Mesenteric fat pad (tissue), 1 donor: ENCODE measurements around the gene PRRX1. TPM values are rescaled to one million over a fixed set of nuclear protein-coding genes. Genes with fewer than 3 reads are reported as not detected.

Experiments used
- DNase-seq: peaks from one replicate; pipeline ENCODE4 v3.0.0-alpha.2; 2020; ENCODE audit warnings: low spot score
- long read RNA-seq: library from polyadenylated mRNA; unstranded; transcript quantifications from one replicate; pipeline ENCODE4 v2.0.0, GENCODE V29; 2020
- total RNA-seq: library from RNA; stranded (reverse); fragmentation: NEBNext Ultra II Directional; extraction: Animal tissue kit (Norgen Biotek cat#: 25700); gene quantifications from one replicate; pipeline ENCODE4 v1.2.1, GENCODE V29; 2021
- donor health status: DM: yes; HTN: yes; CAD: no.

Gene PRRX1
- total RNA-seq: 46.2 TPM
- long read RNA-seq, full-length matches to known transcripts: 4 of 16 reads
- long read RNA-seq, partial matches to known transcripts: 1 of 16 reads
- long read RNA-seq, other reads (novel, unspliced or antisense): 11 of 16 reads

- DNase-seq: no peak
Measured at GRCh38 chr1:170664093-170664827, at the start of gene PRRX1. PRRX1 (plus strand) TSS chr1:170664131; CDS start chr1:170664219, 88 bp downstream.

DNA sequence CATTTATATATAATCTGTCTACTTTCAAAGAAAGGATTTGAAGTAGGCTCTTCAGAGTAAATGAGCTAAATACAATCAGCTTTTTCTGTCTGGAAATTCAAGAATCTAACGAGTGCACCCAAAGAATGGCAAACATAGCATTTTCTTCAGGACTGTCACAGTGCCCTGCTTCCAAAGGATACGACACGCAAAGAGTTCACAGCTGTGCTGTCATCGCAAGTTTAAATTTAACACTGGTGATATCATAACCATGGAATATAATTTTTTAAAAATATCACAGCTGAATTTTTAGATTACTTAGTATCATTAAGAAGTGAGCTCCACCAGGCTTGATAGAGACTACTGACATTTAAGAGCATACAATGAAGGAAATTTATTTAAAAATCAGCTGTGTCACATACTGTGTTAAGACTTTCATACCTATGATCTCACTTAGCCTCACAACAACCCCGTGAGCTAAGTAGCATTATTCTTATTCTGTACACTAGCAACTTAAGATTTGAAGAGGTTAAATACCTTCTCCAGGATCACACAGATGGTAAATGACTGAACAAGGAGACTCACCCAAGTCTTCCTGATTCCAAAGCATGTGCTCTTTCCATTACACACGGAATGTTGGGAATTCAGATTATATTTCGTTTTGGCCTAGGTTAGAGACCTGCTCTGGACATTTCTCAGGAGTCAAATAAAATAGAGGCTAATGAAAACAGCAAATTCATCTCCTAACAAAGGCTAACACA lies 46.2 kb upstream of the PRRX1 start:
- DNase-seq: no peak

DNA sequence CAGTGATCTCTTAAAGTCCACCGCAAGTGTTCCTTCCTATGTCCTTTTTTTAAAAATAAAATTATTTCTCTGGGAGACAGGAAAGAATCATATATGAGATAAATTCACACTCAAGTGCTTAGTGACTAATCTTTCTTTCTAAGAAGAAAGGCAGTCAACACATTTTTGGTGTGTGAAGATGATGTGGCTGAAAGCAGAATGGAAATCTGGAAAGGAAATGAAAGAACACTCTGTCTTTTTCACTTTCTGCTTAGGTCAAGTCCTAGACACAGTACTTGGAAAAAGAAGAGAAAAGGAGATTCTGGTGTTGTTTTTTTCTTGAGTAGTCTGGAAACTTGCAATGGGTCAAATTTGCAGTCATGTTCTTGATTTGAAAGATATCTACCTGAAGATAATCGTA lies 45.5 kb upstream of the PRRX1 start:
- DNase-seq: no peak

DNA sequence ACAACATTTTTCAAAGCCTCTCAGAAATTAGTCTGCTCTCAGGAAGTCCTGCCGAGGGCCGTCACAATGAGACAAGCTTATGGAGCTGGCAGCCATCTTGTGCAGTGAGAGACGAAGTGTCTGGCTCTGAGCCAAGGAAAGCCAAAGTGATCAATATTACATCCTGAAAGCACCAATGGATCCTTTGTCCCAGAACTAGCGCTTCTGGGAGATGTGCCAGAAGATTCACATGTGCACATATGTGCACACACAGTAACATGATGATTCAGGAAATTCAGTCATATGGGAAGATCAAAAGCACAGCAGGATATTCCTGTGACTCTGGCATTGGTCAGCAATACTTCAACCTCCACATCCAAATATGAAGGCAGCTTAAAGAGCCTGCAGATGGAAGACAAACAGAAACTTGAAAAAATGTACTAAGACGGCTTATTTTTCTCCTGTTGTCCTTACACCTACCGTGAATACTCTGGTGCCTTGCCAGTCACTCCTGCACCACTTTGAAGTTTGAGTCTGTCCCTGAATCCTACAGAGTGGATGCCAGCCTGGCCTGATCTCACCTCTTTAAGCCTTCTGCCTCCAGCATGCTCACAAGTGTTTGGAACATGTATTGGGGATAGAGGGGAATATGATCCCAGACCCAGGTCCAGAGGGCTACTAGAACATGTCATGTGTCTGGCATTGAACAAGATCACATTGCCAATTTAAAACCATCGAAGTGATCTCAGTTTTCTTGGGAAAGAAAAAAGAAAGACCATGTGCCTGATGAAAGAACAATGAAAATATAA lies 44.5 kb upstream of the PRRX1 start:
- DNase-seq: no peak

GRCh38 chr1:170620164-170620563 lies 43.8 kb upstream of the PRRX1 start:
- no peak for DNase-seq

DNA sequence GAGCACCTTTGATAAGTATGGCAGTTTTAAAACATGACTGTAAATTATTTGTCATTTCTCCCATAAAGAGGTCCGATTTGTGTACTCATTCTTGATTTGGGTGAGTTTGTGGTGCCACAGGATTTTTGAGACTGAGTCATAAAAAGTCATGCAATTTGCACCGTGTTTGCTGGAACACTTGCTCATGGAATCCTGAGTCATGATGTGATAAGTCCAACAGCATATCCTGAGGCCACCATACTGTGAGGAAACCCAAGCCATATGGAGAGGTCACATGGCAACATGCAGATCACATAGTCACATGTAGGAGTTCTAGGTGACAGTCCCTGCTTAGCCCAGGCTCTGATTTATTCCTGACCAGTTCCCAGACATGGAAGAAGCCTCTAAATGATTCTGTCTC lies 40.8 kb upstream of the PRRX1 start:
- DNase-seq: no peak

DNA sequence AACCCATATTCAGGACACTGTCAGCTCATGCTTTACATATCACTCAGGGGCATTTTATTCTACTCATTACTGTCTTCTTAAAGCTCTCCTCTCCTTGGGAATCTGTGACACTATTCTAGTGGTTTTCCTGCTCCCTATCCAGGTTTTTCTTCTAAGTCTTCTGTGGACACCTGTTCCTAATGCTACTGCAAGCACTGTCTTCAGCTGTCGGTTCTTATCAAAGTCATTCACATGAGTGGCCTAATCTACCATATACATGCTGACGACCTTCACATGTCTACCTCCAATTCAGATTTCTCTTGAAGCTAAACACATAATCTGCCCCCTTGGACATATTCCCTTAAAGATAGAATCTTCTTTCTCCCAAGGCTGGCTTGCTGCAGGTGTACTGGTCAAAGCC lies 39.8 kb upstream of the PRRX1 start:
- DNase-seq: no peak

- no peak for DNase-seq
Measured at GRCh38 chr1:170630977-170631376, 33.0 kb upstream of the PRRX1 start.

DNA sequence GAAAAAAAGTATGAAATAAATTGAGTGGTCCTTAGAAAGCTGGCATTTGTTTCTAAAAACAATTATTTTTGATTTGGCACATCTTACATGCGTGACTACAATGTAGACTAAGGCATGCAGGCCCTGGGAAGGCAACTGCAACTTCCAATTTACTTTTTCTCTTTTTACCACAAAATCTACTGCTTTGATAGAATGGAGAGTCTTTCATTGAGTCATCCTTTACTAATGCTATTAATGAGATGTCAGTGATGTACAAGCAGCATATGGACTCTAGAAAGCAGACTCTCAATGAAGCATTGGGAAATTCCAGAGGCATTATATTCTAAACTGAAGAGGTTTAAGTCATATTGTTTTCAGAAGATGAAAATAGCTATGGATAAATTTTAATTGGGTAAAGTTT lies 29.6 kb upstream of the PRRX1 start:
- DNase-seq: no peak

DNA sequence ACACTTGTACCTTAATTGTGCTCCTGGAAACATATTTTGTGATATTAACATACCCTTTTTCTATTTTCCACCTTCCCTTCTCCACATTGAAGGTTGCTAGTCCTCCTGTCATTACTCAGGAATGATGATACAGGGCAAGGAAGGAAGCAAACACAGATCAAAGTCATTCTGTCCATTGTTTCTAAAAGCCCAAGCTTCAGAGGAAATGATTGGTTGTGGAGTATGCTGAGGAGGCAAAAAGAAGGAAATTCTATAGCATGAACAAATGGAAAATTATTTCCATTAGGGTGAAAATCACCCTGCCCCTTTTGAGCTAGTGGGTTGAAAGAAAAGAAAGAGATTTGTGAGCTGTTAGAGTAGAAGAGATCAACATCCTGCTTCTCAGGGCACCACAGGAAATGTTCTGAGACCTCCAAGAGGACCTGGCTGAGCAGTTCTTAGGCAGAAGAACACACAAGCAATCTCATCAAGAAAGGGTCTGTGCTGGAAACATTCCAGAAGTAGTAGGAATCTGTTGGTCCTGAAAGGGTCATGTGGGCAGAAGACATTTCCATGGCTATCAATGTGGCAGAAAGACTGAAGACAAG lies 29.0 kb upstream of the PRRX1 start:
- no peak for DNase-seq

DNA sequence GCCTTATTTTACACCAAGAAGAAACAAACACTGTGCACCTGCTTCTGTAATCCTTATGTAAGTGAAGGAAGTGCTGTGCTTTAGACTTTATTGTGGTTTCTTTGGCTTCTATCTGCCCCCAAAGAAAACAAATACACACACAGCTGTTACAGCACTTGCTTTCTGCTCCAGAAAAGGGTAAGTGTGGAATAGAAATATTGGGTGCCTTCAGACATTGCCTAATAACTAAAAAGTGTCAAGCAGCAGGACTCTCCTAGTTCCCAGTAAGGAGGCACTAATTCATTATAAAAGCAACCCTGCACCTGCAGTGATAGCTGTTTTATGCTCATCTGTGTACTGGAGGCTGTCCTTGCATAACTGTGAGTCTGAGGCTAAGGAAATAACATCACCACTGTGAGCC lies 23.4 kb upstream of the PRRX1 start:
- no peak for DNase-seq

GRCh38 chr1:170657275-170657853 lies 6.6 kb upstream of the PRRX1 start:
- no peak for DNase-seq

GRCh38 chr1:170659399-170660035 lies 4.4 kb upstream of the PRRX1 start:
- no peak for DNase-seq

DNA sequence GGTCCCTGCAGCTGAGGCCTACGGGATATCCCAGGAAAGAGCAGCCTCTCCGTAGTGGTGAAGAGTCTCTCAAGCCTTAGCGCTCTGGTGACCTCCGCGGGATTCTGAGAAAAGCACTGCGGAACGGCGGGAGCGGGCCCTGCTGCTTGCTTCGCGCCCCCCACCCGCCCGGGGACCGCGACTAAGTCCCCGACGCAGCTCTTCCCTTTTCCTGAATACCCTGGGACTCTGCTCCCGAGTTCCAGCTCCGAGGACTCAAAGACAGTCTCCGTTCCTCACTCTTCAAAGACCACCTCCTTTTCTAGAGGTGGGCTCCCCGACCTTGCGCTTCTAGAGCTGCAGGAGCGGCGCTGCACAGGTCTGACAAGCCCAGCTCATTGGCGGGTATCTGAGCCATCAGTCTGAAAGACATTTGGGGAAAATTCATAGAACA lies 3.6 kb upstream of the PRRX1 start:
- no peak for DNase-seq

- DNase-seq: no peak
Measured at GRCh38 chr1:170660871-170661645, 2.9 kb upstream of the PRRX1 start.

DNA sequence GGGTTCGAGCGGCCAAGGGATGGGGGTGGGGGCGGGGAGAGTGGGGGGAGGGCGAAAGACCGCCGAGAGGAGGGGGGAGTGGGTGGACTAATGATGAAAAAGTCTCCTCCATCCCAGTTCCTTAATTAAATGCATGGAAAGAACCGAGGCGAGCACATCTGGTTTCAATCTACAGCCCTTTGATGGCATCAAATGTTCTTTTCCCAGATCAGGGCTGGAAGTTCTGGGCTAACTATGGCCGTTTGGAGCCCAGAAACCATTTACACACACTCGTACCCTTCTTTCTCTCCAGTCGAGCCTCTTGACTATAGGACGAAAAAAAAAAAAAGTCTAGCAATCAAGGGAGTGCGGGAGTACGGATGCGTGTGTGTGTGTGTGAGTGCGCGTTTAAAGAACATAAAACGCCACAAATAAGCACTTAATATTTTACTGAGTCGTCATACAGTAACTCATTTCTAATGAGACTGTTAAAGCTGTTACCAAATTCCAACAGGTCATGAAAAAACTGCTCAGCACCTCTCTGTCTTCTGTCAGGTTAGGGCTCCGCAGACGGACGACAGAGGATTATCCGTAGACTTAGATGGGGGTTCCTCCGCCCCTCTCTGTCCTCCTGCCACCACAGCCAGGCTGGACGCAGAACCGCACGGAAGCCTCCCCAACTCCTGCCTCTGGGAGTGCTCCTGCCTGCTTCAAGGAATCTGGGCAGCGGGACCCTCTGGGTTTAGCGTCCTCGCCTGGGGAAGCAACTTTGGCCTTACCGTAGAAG lies 2.1 kb upstream of the PRRX1 start:
- no peak for DNase-seq

GRCh38 chr1:170662561-170663403 lies 1.1 kb upstream of the PRRX1 start:
- no peak for DNase-seq
